Stimulated activated CD4-positive, alpha-beta T cell treated with anti-CD3 and anti-CD28 coated beads, Interleukin-15, amount 100 ng/mL, for 1 hour (primary cell): ENCODE measurements around the gene RNF31.

ENCODE experiments used
- DNase-seq, 2 donors: peaks; one replicate each; pipeline ENCODE4 v3.0.0-alpha.2; 2020; ENCODE audit warnings: low read depth in 1 of 2, low spot score in 1 of 2

Gene RNF31

DNA sequence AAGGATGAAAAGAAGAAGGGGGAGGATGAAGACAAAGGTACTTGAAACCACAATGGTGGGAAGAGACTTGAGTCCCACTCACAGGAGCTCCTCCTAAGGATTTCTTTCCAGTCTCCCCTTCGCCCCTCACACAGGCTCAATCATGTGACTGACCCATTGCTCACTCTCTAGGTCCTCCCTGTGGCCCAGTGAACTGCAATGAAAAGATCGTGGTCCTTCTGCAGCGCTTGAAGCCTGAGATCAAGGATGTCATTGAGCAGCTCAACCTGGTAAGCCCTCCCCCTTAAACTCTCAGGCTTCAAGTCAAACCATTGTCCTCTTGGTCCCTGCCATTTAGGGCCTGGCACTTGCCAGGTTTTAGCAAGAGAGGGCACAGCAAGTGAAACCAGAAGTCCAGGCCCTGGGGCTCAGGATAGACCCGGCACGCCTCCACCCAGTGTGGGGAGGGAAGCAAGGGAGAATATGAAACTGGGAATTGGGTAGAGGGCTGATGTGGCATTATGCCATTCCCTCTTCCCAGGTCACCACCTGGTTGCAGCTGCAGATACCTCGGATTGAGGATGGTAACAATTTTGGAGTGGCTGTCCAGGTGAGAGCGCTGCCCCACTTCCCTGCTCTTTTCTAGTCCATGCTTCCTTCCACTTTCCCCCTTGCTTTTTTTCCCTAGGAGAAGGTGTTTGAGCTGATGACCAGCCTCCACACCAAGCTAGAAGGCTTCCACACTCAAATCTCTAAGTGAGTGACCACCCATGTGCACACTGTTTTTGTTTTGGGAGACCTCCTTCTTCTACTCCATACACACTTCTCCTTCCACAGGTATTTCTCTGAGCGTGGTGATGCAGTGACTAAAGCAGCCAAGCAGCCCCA lies 9.5 kb upstream of the RNF31 start:
- no peak for DNase-seq

GRCh38 chr14:24138396-24139271 lies 8.7 kb upstream of the RNF31 start:
- DNase-seq, result no peak

GRCh38 chr14:24139272-24139934 lies 7.9 kb upstream of the RNF31 start:
- no peak for DNase-seq

GRCh38 chr14:24141097-24141880 lies 6.0 kb upstream of the RNF31 start, which contains the start of gene EMC9:
Gene EMC9, minus strand, starts transcription at chr14:24141591. Its CDS starts 287 bp downstream, at chr14:24141304.
- peak; percentile 97 to 98 for DNase-seq

- no peak for DNase-seq
Measured at GRCh38 chr14:24143511-24143910, 3.8 kb upstream of the RNF31 start.

- no peak for DNase-seq
Measured at GRCh38 chr14:24144451-24144850, 2.8 kb upstream of the RNF31 start.

GRCh38 chr14:24145219-24145618 lies 2.1 kb upstream of the RNF31 start:
- DNase-seq, result no peak

DNA sequence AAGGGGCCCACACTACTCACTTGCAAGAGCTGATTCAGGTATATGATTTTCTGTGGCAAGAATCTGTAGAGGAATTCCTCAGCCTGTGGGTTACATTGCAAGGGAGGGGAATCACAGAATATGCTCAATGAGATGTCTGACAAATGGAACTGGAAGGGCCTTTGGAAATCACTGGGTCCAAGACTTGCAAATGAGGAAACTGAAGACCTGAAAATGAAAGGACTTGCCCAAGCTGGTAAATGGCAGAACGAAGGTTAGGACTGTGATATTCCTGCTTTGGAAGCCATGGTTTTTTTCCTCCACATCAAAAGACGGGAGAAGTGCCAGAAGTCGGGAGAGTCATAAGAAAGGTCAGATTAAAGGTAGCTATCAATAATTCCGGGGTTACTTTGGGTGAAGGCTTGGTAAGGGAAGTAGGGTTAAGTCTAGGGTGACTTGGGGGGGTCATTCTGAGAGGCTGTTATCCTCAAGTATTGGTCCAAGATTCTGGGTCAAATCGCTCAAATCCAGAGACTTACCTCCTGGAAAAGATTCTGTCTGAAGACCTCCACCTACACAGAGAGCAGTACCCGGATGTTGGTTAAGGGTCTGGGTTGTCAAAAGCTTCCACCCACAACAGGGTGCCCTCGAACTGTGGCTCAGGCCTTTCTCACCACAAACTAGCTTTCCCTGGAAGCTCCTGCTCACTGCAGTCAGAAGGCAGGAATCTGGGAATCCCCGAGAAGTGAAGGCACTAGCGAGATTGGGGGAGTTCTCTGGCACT lies 1.4 kb upstream of the RNF31 start:
- DNase-seq, result no peak

- peak; percentile 61 to 63 for DNase-seq
Measured at GRCh38 chr14:24146453-24146977, 783 bp upstream of the RNF31 start, which contains the start of gene PSME2. Gene PSME2, minus strand, starts transcription at chr14:24146610. Its CDS starts 29 bp downstream, at chr14:24146581.

GRCh38 chr14:24147761-24148428 lies 597 bp downstream of the RNF31 start:
- no peak for DNase-seq

DNA sequence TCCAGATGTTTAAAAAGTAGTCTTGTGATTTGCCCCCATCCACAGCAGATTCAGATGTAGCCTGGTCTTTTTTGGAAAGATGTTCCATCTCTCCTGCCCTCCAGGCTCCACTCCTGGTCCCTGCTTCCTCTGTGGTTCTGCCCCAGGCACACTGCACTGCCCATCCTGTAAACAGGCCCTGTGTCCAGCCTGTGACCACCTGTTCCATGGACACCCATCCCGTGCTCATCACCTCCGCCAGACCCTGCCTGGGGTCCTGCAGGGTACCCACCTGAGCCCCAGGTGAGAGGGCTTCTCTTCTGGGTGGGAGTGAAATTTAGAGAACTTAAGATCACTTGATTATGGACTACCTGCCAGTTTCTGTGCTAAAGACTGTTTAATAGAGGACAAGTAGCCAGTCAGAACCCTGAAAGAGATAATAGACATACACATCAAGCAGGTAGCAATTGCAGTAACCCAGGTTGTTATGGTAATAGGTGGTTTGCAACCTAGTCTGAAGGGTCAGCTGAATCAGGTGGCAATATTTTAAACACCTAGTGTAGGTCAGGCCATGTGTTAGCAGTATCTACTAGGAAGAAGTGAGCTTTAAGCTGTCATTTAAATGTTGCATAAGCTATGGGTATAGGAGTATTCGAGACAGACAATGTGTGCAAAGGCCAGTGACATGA lies 2.1 kb downstream of the RNF31 start:
- no peak for DNase-seq

GRCh38 chr14:24150061-24150460 lies 2.8 kb downstream of the RNF31 start:
- DNase-seq, result no peak

DNA sequence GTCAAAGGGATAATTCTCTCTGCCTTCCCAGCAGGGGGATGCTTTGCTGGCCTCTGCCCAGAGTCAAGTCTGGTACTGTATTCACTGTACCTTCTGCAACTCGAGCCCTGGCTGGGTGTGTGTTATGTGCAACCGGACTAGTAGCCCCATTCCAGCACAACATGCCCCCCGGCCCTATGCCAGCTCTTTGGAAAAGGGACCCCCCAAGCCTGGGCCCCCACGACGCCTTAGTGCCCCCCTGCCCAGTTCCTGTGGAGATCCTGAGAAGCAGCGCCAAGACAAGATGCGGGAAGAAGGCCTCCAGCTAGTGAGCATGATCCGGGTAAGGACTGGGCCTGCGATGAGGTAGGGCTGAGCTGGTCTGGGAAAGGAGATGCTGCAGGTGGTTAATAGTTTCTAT lies 3.3 kb downstream of the RNF31 start:
- DNase-seq, result no peak

- DNase-seq, result no peak
Measured at GRCh38 chr14:24150993-24151392, 3.7 kb downstream of the RNF31 start.

DNA sequence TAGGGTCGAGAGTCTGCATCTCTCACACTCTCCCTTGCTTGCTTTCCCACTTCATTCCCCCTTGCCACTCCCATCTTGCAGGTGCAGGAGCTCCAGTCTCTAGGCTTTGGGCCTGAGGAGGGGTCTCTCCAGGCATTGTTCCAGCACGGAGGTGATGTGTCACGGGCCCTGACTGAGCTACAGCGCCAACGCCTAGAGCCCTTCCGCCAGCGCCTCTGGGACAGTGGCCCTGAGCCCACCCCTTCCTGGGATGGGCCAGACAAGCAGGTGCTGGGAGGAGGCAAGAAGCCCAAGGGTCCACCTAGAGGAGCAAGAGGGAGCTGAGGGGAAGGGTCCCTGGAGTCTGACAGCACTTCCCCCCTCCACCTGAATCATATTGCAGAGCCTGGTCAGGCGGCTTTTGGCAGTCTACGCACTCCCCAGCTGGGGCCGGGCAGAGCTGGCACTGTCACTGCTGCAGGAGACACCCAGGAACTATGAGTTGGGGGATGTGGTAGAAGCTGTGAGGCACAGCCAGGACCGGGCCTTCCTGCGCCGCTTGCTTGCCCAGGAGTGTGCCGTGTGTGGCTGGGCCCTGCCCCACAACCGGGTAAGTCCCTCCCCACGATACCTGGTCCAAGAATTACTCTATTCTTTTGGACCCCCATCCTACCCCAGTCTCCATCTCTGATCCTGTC lies 4.2 kb downstream of the RNF31 start:
- no peak for DNase-seq

- DNase-seq, result no peak
Measured at GRCh38 chr14:24155100-24155499, 7.8 kb downstream of the RNF31 start.

- DNase-seq, result no peak
Measured at GRCh38 chr14:24156840-24157239, 9.5 kb downstream of the RNF31 start.

DNA sequence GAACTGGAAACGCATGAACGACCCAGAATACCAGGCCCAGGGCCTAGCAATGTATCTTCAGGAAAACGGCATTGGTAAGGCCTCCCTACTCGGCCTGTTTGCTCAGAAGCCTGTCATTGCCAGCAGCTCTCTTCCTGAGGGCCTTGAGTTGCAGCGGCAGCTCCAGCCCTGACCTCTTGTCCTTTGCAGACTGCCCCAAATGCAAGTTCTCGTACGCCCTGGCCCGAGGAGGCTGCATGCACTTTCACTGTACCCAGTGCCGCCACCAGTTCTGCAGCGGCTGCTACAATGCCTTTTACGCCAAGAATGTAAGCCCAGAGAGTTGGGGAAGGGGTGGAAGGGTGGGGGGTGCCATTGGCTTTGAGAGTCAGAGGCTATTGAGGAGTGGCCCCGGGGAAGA lies 10.0 kb downstream of the RNF31 start:
- no peak for DNase-seq
